Mesendoderm (in vitro differentiated cells): ENCODE results near the gene PXN.
A peak's percentile ranks its signal among the peaks of the same experiment; 100 is the strongest.

Source experiments
- DNase-seq: peaks from one replicate; pipeline ENCODE4 v3.0.0; 2013
- H2AK5ac ChIP-seq: 2 replicates; pipeline ENCODE4 v1.6.1; 2013; ENCODE audit warnings: low read length, inconsistent platforms
- H2BK120ac ChIP-seq: 2 replicates; pipeline ENCODE4 v1.6.1; 2013; ENCODE audit warnings: low read depth, mild to moderate bottlenecking, low read length, moderate library complexity, mixed read lengths
- H2BK15ac ChIP-seq: replicated peaks from 2 replicates; pipeline ENCODE4 v1.6.1; 2013; ENCODE audit warnings: low read depth, mild to moderate bottlenecking, moderate library complexity
- H2BK5ac ChIP-seq: 2 replicates; pipeline ENCODE4 v1.6.1; 2013; ENCODE audit warnings: low read length, inconsistent platforms
- H3K18ac ChIP-seq: 2 replicates; pipeline ENCODE4 v1.6.1; 2013; ENCODE audit warnings: mild to moderate bottlenecking, low read length, mixed read lengths
- H3K23ac ChIP-seq: one replicate; pipeline ENCODE4 v1.6.1; 2013; ENCODE audit warnings: low read length
- H3K27ac ChIP-seq: 2 replicates; pipeline ENCODE4 v1.5.1; 2013; ENCODE audit warnings: low read depth, mild to moderate bottlenecking, inconsistent platforms, low read length, moderate library complexity
- H3K27me3 ChIP-seq: 2 replicates; pipeline ENCODE4 v1.6.1; 2013; ENCODE audit warnings: low read length, control low read depth, mild to moderate bottlenecking, inconsistent platforms; ENCODE audit not compliant: insufficient read depth, poor library complexity
- H3K36me3 ChIP-seq: 2 replicates; pipeline ENCODE4 v1.6.1; 2013; ENCODE audit warnings: low read length, inconsistent platforms; ENCODE audit not compliant: control insufficient read depth, insufficient read depth
- H3K4ac ChIP-seq: one replicate; pipeline ENCODE4 v1.6.1; 2013; ENCODE audit warnings: low read depth, mild to moderate bottlenecking, low read length, moderate library complexity
- H3K4me1 ChIP-seq: 2 replicates; pipeline ENCODE4 v1.6.1; 2013; ENCODE audit warnings: low read depth, low read length, inconsistent platforms; ENCODE audit not compliant: control insufficient read depth
- H3K4me2 ChIP-seq: 2 replicates; pipeline ENCODE4 v1.6.1; 2013; ENCODE audit warnings: low read length
- H3K4me3 ChIP-seq: 2 replicates; pipeline ENCODE4 v1.5.1; 2013; ENCODE audit warnings: mild to moderate bottlenecking, low read length
- H3K56ac ChIP-seq: one replicate; pipeline ENCODE4 v1.6.1; 2013; ENCODE audit warnings: low read length
- H3K79me1 ChIP-seq: 2 replicates; pipeline ENCODE4 v1.6.1; 2013; ENCODE audit warnings: low read length, inconsistent platforms
- H3K79me2 ChIP-seq: 2 replicates; pipeline ENCODE4 v1.6.1; 2013; ENCODE audit warnings: mild to moderate bottlenecking, low read length; ENCODE audit not compliant: control insufficient read depth, insufficient read depth
- H3K9ac ChIP-seq: 2 replicates; pipeline ENCODE4 v1.6.1; 2013; ENCODE audit warnings: low read length, inconsistent platforms
- H4K5ac ChIP-seq: one replicate; pipeline ENCODE4 v1.6.1; 2013; ENCODE audit warnings: low read length
- H4K8ac ChIP-seq: one replicate; pipeline ENCODE4 v1.6.1; 2013; ENCODE audit warnings: low read depth, mild to moderate bottlenecking, control low read depth, low read length, moderate library complexity
- WGBS: extraction: QIAGEN DNeasy Blood & Tissue Kit; methylation state at CpG from one replicate; pipeline ENCODE4 v1.1.7; 2013; ENCODE audit warnings: low lambda C conversion rate, missing lambda C conversion rate; ENCODE audit not compliant: insufficient coverage; ENCODE audit errors: extremely low coverage; 5-methylcytosine and 5-hydroxymethylcytosine counted together

The PXN gene

GRCh38 chr12:120278137-120279069 lies 12.9 kb upstream of the PXN start:
- Histone ChIP-seq H3K79me2 (no peaks in the 10 kb centered on the region), H3K18ac (no peak overlapping the region), H3K27me3 (no peaks in the 10 kb centered on the region), H2BK15ac (no peak overlapping the region), H3K4me1 (no peaks in the 10 kb centered on the region), H3K36me3 (no peaks in the 10 kb centered on the region), H2AK5ac (no peak overlapping the region), H2BK5ac (no peak overlapping the region), H3K4me2 (no peak overlapping the region), H3K23ac (no peak overlapping the region), H3K56ac (no peak overlapping the region), H3K4me3 (no peak overlapping the region), H4K5ac (no peak overlapping the region), H3K4ac (no peak overlapping the region), H3K27ac (no peak overlapping the region), H2BK120ac (no peak overlapping the region), H3K9ac (no peak overlapping the region), H4K8ac (no peak overlapping the region), H3K79me1 (no peaks in the 10 kb centered on the region)
- no CpG with 5 or more reads among the region's 57 CpGs for WGBS
- no peak for DNase-seq

- Histone ChIP-seq H3K4me1 (no peaks in the 10 kb centered on the region), H3K79me2 (no peaks in the 10 kb centered on the region), H3K79me1 (no peaks in the 10 kb centered on the region), H2BK15ac (no peak overlapping the region), H3K27ac (no peak overlapping the region), H3K27me3 (no peaks in the 10 kb centered on the region), H3K18ac (no peak overlapping the region), H3K9ac (no peak overlapping the region), H3K4me2 (no peak overlapping the region), H3K4me3 (no peak overlapping the region), H2BK120ac (no peak overlapping the region), H3K4ac (no peak overlapping the region), H3K36me3 (no peaks in the 10 kb centered on the region), H3K23ac (no peak overlapping the region), H4K5ac (no peak overlapping the region), H2AK5ac (no peak overlapping the region), H4K8ac (no peak overlapping the region), H3K56ac (no peak overlapping the region), H2BK5ac (no peak overlapping the region)
- WGBS = no CpG with 5 or more reads among the region's 6 CpGs
- no peak for DNase-seq
These were observed 11.2 kb upstream of the PXN start for GRCh38 chr12:120276734-120277133.

GRCh38 chr12:120267736-120268135 lies 2.2 kb upstream of the PXN start:
- H4K8ac ChIP-seq = no peak overlapping the region
- WGBS = no CpG with 5 or more reads among the region's 4 CpGs
- DNase-seq = no peak

GRCh38 chr12:120266180-120266870 lies 795 bp upstream of the PXN start:
- peak overlapping the region; percentile 68 for H2AK5ac ChIP-seq
- H3K4me3 ChIP-seq = no peak overlapping the region
- no peak overlapping the region for H3K23ac ChIP-seq
- H3K79me1 ChIP-seq = peaks cover 9% of the 10 kb centered on the region
- no peak overlapping the region for H3K18ac ChIP-seq
- H3K4me2 ChIP-seq = no peak overlapping the region
- H2BK120ac ChIP-seq = no peak overlapping the region
- H4K8ac ChIP-seq = no peak overlapping the region
- peaks cover 42% of the 10 kb centered on the region for H3K79me2 ChIP-seq
- DNase-seq = no peak
- no peaks in the 10 kb centered on the region for H3K36me3 ChIP-seq
- H2BK15ac ChIP-seq = no peak overlapping the region
- H3K4ac ChIP-seq = peak overlapping the region; percentile 63
- H3K27me3 ChIP-seq = no peaks in the 10 kb centered on the region
- H4K5ac ChIP-seq = no peak overlapping the region
- H2BK5ac ChIP-seq = no peak overlapping the region
- WGBS = no CpG with 5 or more reads among the region's 8 CpGs
- H3K56ac ChIP-seq = peak overlapping the region; percentile 81
- peak overlapping the region; percentile 49 for H3K9ac ChIP-seq
- no peak overlapping the region for H3K27ac ChIP-seq
- H3K4me1 ChIP-seq = peaks cover 29% of the 10 kb centered on the region

More at GRCh38 chr12:120267736-120268135, 2.2 kb upstream of the PXN start:
- no peak overlapping the region for H2BK120ac ChIP-seq
- peaks cover 3% of the 10 kb centered on the region for H3K79me1 ChIP-seq
- no peak overlapping the region for H3K4ac ChIP-seq
- H4K5ac ChIP-seq = no peak overlapping the region
- H3K79me2 ChIP-seq = peaks cover 27% of the 10 kb centered on the region
- no peak overlapping the region for H3K23ac ChIP-seq
- H3K27me3 ChIP-seq = no peaks in the 10 kb centered on the region
- no peak overlapping the region for H3K27ac ChIP-seq
- peaks cover 15% of the 10 kb centered on the region for H3K4me1 ChIP-seq
- no peak overlapping the region for H3K9ac ChIP-seq
- H2BK5ac ChIP-seq = no peak overlapping the region
- no peak overlapping the region for H3K4me2 ChIP-seq
- no peak overlapping the region for H2AK5ac ChIP-seq
- no peaks in the 10 kb centered on the region for H3K36me3 ChIP-seq
- H3K18ac ChIP-seq = no peak overlapping the region
- H2BK15ac ChIP-seq = no peak overlapping the region
- H3K56ac ChIP-seq = peak overlapping the region; percentile 8
- no peak overlapping the region for H3K4me3 ChIP-seq

- WGBS = no CpG with 5 or more reads among the region's 29 CpGs
- peak overlapping the region; percentile 88 for H3K4me3 ChIP-seq
- H3K27ac ChIP-seq = peak overlapping the region; percentile 74
- H2BK15ac ChIP-seq = no peak overlapping the region
- peak overlapping the region; percentile 94 for H3K23ac ChIP-seq
- H3K4me2 ChIP-seq = peak overlapping the region; percentile 32
- H2BK5ac ChIP-seq = peak overlapping the region; percentile 91
- H3K79me2 ChIP-seq = peaks cover 55% of the 10 kb centered on the region
- peak overlapping the region; percentile 96 for H3K9ac ChIP-seq
- DNase-seq = no peak
- peaks cover 9% of the 10 kb centered on the region for H3K79me1 ChIP-seq
- peak overlapping the region; percentile 87 for H3K4ac ChIP-seq
- peaks cover 29% of the 10 kb centered on the region for H3K4me1 ChIP-seq
- peak overlapping the region; percentile 99 for H3K56ac ChIP-seq
- H2BK120ac ChIP-seq = peak overlapping the region; percentile 5
- no peaks in the 10 kb centered on the region for H3K36me3 ChIP-seq
- peak overlapping the region; percentile 82 for H4K8ac ChIP-seq
- no peak overlapping the region for H4K5ac ChIP-seq
- H3K18ac ChIP-seq = peak overlapping the region; percentile 99
- no peak overlapping the region for H2AK5ac ChIP-seq
- H3K27me3 ChIP-seq = no peaks in the 10 kb centered on the region
These were observed 542 bp downstream of the PXN start for GRCh38 chr12:120264904-120265472.
